NT2/D1 (cell line): ENCODE results near the gene RAB5B.

Source experiments
- SUZ12 ChIP-seq: IDR thresholded peaks from 2 replicates; pipeline ENCODE4 v1.6.1; 2011; ENCODE audit not compliant: insufficient read length, insufficient read depth; ENCODE audit errors: extremely low read depth
- YY1 ChIP-seq: IDR thresholded peaks from 2 replicates; pipeline ENCODE4 v1.6.1; 2011; ENCODE audit not compliant: insufficient read length, insufficient read depth
- ZNF274 ChIP-seq: IDR thresholded peaks from 2 replicates; pipeline ENCODE4 v1.6.1; 2011; ENCODE audit warnings: mild to moderate bottlenecking, low read depth, low read length

DNA sequence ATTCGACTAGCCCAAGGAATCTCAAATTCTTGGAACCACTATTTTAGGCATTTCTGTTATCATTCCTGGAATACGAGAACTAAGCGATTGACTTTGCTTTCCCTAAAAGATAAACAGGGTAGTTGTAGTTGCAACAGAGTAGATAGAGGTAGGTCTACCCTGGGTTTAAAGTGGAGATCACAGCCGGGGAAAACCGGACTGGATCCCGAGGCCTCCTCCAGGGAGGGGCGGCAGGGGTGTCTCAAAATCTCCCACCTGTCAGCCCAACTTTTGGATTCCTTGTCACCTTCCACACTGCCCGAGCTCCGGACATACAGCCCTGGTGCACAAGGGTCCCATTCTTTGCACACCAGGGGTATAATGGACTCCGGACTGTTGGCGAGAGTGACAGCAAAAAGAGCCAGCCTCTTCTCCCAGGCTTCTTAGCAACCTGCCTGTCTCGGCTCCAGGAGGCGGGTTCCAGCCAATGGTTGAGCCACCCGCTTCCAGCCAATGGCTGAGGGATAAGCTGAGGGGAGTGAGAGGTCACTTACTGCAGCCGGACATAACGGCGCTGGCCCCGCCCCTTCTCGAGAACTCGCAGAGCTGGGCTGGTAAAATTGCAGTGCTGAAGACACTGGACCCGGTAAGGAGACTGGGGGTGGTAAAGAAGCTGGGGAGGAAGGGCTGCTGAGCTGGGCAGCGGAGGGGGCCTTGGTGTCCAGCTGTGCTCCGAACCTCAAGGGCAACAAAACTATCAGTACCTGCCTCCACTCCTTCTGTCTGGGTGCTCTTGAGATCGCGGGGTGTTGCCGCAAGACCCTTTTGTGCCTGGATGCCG, 23.0 kb downstream of the RAB5B start, which contains the start of gene SUOX:
- TF ChIP-seq SUZ12 = no peak
- TF ChIP-seq YY1 = no peak
- TF ChIP-seq ZNF274 = no peak
